Measurements from ENCODE around the gene FNDC3A. TPM values are rescaled to one million over a fixed set of nuclear protein-coding genes. Genes with fewer than 3 reads are reported as not detected.
A peak's percentile ranks its signal among the peaks of the same experiment; 100 is the strongest.
"Not testable (repeated sequence)": the region's sequence is repeated elsewhere in the genome, so short reads cannot be mapped to it uniquely, and the experiment has no call there.

The FNDC3A gene
- total RNA-seq, 1 donor: 50.7 TPM

DNA sequence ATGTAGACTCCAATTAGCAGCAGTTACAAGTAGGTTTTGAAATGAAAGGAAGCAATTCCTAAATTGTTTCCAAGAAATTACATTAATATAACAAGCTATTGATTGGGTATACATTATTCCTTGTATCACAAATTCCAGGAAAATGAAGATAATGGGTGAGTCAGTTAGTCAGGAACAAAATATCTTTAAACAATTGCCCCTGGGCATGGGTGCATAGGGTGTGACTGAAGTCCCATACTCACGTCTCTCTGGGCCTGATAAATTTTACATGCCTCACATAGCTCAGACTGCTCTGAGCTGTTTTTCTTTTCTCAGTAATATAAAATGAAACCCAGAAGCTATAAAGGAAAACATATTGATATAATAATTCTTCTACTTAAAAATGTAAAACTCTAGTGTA lies 87.8 kb downstream of the FNDC3A start:
- TF ChIP-seq, protein P1, sequence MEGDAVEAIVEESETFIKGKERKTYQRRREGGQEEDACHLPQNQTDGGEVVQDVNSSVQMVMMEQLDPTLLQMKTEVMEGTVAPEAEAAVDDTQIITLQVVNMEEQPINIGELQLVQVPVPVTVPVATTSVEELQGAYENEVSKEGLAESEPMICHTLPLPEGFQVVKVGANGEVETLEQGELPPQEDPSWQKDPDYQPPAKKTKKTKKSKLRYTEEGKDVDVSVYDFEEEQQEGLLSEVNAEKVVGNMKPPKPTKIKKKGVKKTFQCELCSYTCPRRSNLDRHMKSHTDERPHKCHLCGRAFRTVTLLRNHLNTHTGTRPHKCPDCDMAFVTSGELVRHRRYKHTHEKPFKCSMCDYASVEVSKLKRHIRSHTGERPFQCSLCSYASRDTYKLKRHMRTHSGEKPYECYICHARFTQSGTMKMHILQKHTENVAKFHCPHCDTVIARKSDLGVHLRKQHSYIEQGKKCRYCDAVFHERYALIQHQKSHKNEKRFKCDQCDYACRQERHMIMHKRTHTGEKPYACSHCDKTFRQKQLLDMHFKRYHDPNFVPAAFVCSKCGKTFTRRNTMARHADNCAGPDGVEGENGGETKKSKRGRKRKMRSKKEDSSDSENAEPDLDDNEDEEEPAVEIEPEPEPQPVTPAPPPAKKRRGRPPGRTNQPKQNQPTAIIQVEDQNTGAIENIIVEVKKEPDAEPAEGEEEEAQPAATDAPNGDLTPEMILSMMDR (IDR thresholded peaks at IDR 0.05; ENCODE audit: extremely low read depth, low read depth, low read length): no peak
- peaks cover 16% of the 10 kb centered on the region for H3K79me2 ChIP-seq (ENCODE audit: insufficient read depth, low read length)
- H3K36me3 ChIP-seq (ENCODE audit: insufficient read depth, low read length): no peaks in the 10 kb centered on the region
- no peak overlapping the region for H2AFZ ChIP-seq (ENCODE audit: low read length)
- H3K27ac ChIP-seq (ENCODE audit: low read depth, low read length): peak overlapping the region; percentile 34
- no peaks in the 10 kb centered on the region for H4K20me1 ChIP-seq (ENCODE audit: insufficient read depth, low read length)
- H3K9me3 ChIP-seq (ENCODE audit: low read depth, low read length): no peaks in the 10 kb centered on the region
- H3K4me1 ChIP-seq (ENCODE audit: insufficient read depth, low read length): peaks cover 14% of the 10 kb centered on the region
- no peak overlapping the region for H3K4me3 ChIP-seq (ENCODE audit: insufficient read depth, low read length)
- no peaks in the 10 kb centered on the region for H3K27me3 ChIP-seq (ENCODE audit: insufficient read depth, low read length)
- DNase-seq (ENCODE audit: insufficient read length, low spot score, missing footprints): no peak
- no peak overlapping the region for H3K4me2 ChIP-seq (ENCODE audit: insufficient read depth, low read length)

DNA sequence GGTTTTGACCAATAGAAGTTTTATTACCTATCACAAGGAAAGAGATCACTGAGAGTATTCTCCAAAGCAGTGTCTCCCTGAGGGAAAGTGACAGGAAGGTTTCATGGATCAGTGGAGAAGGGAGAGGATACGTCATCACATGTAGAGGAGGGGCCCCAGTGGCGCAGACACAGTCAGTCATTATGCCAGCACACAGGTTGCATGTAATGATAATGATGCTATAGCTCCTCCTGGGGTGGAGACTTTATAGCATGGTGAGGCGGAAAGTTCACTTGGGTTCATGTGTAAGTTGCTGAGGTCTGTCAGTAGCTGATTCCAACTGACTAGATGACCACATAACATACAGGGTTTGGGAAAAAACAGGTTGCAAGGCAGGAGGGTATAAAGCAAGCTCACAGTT lies 88.8 kb downstream of the FNDC3A start:
- no peaks in the 10 kb centered on the region for H3K9me3 ChIP-seq (ENCODE audit: low read depth, low read length)
- H3K27me3 ChIP-seq (ENCODE audit: insufficient read depth, low read length): no peaks in the 10 kb centered on the region
- H3K36me3 ChIP-seq (ENCODE audit: insufficient read depth, low read length): no peaks in the 10 kb centered on the region
- peaks cover 14% of the 10 kb centered on the region for H3K4me1 ChIP-seq (ENCODE audit: insufficient read depth, low read length)
- H2AFZ ChIP-seq (ENCODE audit: low read length): no peak overlapping the region
- H3K79me2 ChIP-seq (ENCODE audit: insufficient read depth, low read length): peaks cover 18% of the 10 kb centered on the region
- H3K4me3 ChIP-seq (ENCODE audit: insufficient read depth, low read length): no peak overlapping the region
- no peak overlapping the region for H3K27ac ChIP-seq (ENCODE audit: low read depth, low read length)
- no peak for DNase-seq (ENCODE audit: insufficient read length, low spot score, missing footprints)
- TF ChIP-seq, protein P1 (IDR thresholded peaks at IDR 0.05; ENCODE audit: extremely low read depth, low read depth, low read length): no peak
- H3K4me2 ChIP-seq (ENCODE audit: insufficient read depth, low read length): no peak overlapping the region
- H4K20me1 ChIP-seq (ENCODE audit: insufficient read depth, low read length): no peaks in the 10 kb centered on the region

DNA sequence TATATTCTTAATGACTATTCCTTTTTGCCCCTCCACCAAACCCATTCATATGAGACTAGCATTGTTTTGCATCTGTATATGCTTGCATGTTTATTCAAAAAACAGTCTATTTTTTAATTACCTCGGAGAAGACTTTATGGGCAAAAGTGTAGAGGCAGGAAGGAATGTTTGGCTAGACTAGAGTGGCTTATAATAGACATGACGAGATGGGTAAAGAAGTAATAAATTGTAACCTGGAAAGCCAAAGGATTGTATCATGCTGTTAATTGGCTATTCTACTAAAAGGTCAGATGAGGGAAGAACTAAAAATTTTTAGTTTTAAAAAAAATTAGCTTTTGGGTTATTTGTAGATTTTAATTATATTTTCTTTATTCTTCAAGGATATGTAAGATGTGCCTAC lies 91.1 kb downstream of the FNDC3A start:
- Histone ChIP-seq H4K20me1 (ENCODE audit: insufficient read depth, low read length) (no peaks in the 10 kb centered on the region), H2AFZ (ENCODE audit: low read length) (no peak overlapping the region), H3K36me3 (ENCODE audit: insufficient read depth, low read length) (no peaks in the 10 kb centered on the region), H3K9me3 (ENCODE audit: low read depth, low read length) (no peaks in the 10 kb centered on the region), H3K4me3 (ENCODE audit: insufficient read depth, low read length) (no peak overlapping the region), H3K27me3 (ENCODE audit: insufficient read depth, low read length) (no peaks in the 10 kb centered on the region), H3K4me1 (ENCODE audit: insufficient read depth, low read length) (peaks cover 16% of the 10 kb centered on the region), H3K27ac (ENCODE audit: low read depth, low read length) (no peak overlapping the region), H3K4me2 (ENCODE audit: insufficient read depth, low read length) (no peak overlapping the region), H3K79me2 (ENCODE audit: insufficient read depth, low read length) (peaks cover 22% of the 10 kb centered on the region)
- DNase-seq (ENCODE audit: insufficient read length, low spot score, missing footprints): no peak
- TF ChIP-seq, protein P1 (IDR thresholded peaks at IDR 0.05; ENCODE audit: extremely low read depth, low read depth, low read length): no peak

DNA sequence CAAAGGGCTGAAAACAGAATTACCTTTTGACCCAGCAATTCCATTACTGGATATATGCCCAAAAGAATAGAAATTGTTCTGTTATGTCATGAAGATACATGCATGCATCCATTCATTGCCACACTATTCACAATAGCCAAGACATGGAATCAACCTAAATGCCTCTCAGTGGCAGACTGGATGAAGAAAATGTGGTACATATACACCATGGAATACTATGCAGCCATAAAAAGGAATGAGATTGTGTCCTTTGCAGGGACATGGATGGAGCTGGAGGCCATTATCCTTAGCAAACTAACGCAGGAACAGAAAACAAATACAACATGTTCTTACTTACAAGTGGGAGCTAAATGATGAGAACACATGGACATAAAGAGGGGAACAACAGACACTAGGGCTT lies 92.8 kb downstream of the FNDC3A start:
- H3K4me1 ChIP-seq (ENCODE audit: insufficient read depth, low read length); H3K27ac ChIP-seq (ENCODE audit: low read depth, low read length); H3K27me3 ChIP-seq (ENCODE audit: insufficient read depth, low read length); H2AFZ ChIP-seq (ENCODE audit: low read length); H4K20me1 ChIP-seq (ENCODE audit: insufficient read depth, low read length); H3K4me3 ChIP-seq (ENCODE audit: insufficient read depth, low read length); H3K36me3 ChIP-seq (ENCODE audit: insufficient read depth, low read length); H3K4me2 ChIP-seq (ENCODE audit: insufficient read depth, low read length); H3K9me3 ChIP-seq (ENCODE audit: low read depth, low read length); DNase-seq (ENCODE audit: insufficient read length, low spot score, missing footprints): not testable (repeated sequence)
- peaks cover 26% of the 10 kb centered on the region for H3K79me2 ChIP-seq (ENCODE audit: insufficient read depth, low read length)

DNA sequence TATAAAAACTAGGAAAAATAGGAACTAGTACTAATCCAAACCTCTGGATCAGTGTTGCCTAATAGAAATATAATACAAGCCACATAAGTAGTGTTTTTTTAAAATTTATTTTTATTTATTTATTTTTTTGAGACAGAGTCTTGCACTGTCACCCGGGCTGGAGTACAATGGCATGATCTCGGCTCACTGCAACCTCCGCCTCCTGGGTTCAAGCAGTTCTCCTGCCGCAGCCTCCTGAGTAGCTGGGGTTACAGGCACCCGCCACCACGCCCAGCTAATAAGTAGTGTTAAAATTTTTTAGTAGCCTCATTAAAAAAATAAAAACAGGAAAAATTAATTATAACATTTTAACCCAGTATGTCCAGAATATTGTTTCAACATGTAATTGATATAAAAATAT lies 94.3 kb downstream of the FNDC3A start:
- H3K4me1 ChIP-seq (ENCODE audit: insufficient read depth, low read length); H3K36me3 ChIP-seq (ENCODE audit: insufficient read depth, low read length); H3K4me3 ChIP-seq (ENCODE audit: insufficient read depth, low read length); H3K27ac ChIP-seq (ENCODE audit: low read depth, low read length); H4K20me1 ChIP-seq (ENCODE audit: insufficient read depth, low read length); H2AFZ ChIP-seq (ENCODE audit: low read length); DNase-seq (ENCODE audit: insufficient read length, low spot score, missing footprints); H3K9me3 ChIP-seq (ENCODE audit: low read depth, low read length); H3K27me3 ChIP-seq (ENCODE audit: insufficient read depth, low read length); H3K4me2 ChIP-seq (ENCODE audit: insufficient read depth, low read length): not testable (repeated sequence)
- H3K79me2 ChIP-seq (ENCODE audit: insufficient read depth, low read length): peaks cover 22% of the 10 kb centered on the region
